ENCODE results near the gene SCNN1A. TPM values are rescaled to one million over a fixed set of nuclear protein-coding genes. Genes with fewer than 3 reads are reported as not detected.

Gene SCNN1A
- total RNA-seq, 5 donors from 2014 or later (not counting 1 experiment from before 2014, with no cell fraction given), result 1.0 to 3.4 (median 2.6) TPM

- no peaks in the 10 kb centered on the region for H3K4me1 ChIP-seq (ENCODE audit: control insufficient read depth in 1 of 2, extremely low read depth in 1 of 2, insufficient read depth in 2 of 2, low read length in 2 of 2)
- peaks cover 2 to 15% (median 6%) of the 10 kb centered on the region in 3 donors for H3K4me1 Mint-ChIP-seq
- no peaks in the 10 kb centered on the region for H3K9me3 ChIP-seq
- no peaks in the 10 kb centered on the region for H3K9me3 Mint-ChIP-seq
- peaks cover 0 to 5% of the 10 kb centered on the region in 2 experiments for H3K27me3 ChIP-seq (replicated peaks in 1 of 2; ENCODE audit: control insufficient read depth in 2 of 2, extremely low read depth in 1 of 2, insufficient read depth in 2 of 2, low read length in 1 of 2)
- DNase-seq (no peak), ATAC-seq (replicated peaks in 1 of 4) (no peak)
- no peak overlapping the region for H3K27ac Mint-ChIP-seq
- H3K27me3 Mint-ChIP-seq, result no peaks in the 10 kb centered on the region
- H3K27ac ChIP-seq (ENCODE audit: low read length), result no peak overlapping the region
- ChIA-PET POLR2A (no interaction called here), CTCF (interaction anchor here (0.8 to 1.3 kb wide), 4 partner anchors 10 to 33 kb away, joined by 3 to 4 read pairs (median 3); no protein-coding TSS in a partner anchor)
- no peaks in the 10 kb centered on the region for H3K36me3 Mint-ChIP-seq
- no peak overlapping the region for H3K4me3 ChIP-seq (ENCODE audit: control insufficient read depth in 1 of 2, extremely low read depth in 1 of 2, low read length in 1 of 2)
- WGBS (ENCODE audit: insufficient coverage), result 85% methylated on average over 7 of the region's 8 CpGs
- H3K36me3 ChIP-seq (ENCODE audit: control insufficient read depth in 2 of 2, extremely low read depth in 1 of 2, insufficient read depth in 1 of 2, low read length in 1 of 2), result no peaks in the 10 kb centered on the region
- H3K4me3 Mint-ChIP-seq, result no peak overlapping the region
These were observed 19.6 kb downstream of the SCNN1A start for GRCh38 chr12:6355491-6356373.

DNA sequence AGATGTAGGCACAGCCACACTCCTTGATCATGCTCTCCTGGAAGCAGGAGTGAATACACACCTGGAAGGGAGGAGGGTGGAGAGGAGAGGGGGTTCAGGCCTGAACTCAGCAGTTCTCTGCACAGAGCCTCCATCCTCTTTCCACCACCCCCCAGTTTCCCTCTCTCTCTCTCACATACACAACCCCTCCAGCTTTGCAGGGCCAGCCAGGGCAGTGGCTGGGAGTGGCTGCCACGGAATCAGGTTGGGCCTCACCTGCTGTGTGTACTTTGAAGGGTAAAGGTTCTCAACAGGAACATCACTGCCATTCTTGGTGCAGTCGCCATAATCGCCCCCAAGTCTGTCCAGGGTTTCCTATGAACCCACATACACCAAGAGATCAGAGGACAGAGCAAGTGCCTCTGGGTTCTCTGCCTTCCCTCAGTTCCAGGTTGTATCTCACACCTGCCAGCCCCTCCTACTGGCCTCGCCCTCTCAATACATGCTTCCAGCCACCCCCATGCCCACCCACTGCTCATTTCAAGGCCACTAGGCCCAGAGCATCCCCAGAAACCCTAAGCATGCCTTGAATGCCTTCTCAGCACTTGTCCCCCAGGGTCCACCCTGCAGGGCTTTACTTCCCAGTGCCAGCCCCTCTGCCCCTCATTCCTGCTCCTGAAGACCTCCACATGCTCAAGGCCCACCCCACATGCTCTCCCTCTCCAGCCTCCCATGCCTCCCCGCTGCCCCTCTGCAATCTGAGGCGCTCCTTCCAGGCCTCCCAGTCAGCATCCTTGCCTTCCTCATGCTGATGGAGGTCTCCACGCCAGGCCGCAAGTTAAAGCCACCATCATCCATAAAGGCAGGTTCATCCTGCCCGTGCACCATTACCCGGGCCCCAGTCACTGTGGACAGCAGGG lies 20.6 kb downstream of the SCNN1A start:
- Histone ChIP-seq H3K36me3 (ENCODE audit: control insufficient read depth in 2 of 2, extremely low read depth in 1 of 2, insufficient read depth in 1 of 2, low read length in 1 of 2) (no peaks in the 10 kb centered on the region), H3K4me1 (ENCODE audit: control insufficient read depth in 1 of 2, extremely low read depth in 1 of 2, insufficient read depth in 2 of 2, low read length in 2 of 2) (no peaks in the 10 kb centered on the region), H3K27me3 (replicated peaks in 1 of 2; ENCODE audit: control insufficient read depth in 2 of 2, extremely low read depth in 1 of 2, insufficient read depth in 2 of 2, low read length in 1 of 2) (peaks cover 0 to 5% of the 10 kb centered on the region in 2 experiments), H3K27ac (ENCODE audit: low read length) (no peak overlapping the region), H3K4me3 (ENCODE audit: control insufficient read depth in 1 of 2, extremely low read depth in 1 of 2, low read length in 1 of 2) (no peak overlapping the region), H3K9me3 (no peaks in the 10 kb centered on the region)
- POLR2A ChIA-PET, result no interaction called here
- peaks cover 0 to 6% (median 2%) of the 10 kb centered on the region in 3 donors for H3K4me1 Mint-ChIP-seq
- ATAC-seq (replicated peaks in 1 of 4) (no peak), DNase-seq (no peak)
- 93% methylated on average over 6 of the region's 10 CpGs for WGBS (ENCODE audit: insufficient coverage)
- H3K4me3 Mint-ChIP-seq, result no peak overlapping the region
- H3K27ac Mint-ChIP-seq, result no peak overlapping the region
- CTCF ChIA-PET, result interaction anchor here in 1 of 2 donors (1.2 kb wide), 1 partner anchor 20 kb away, joined by 3 read pairs; no protein-coding TSS in a partner anchor
- H3K9me3 Mint-ChIP-seq, result no peaks in the 10 kb centered on the region
- H3K27me3 Mint-ChIP-seq, result no peaks in the 10 kb centered on the region
- H3K36me3 Mint-ChIP-seq, result no peaks in the 10 kb centered on the region

GRCh38 chr12:6352193-6353173 lies 22.9 kb downstream of the SCNN1A start:
- Mint-ChIP-seq H3K36me3 (no peaks in the 10 kb centered on the region), H3K4me3 (no peak overlapping the region), H3K27me3 (no peaks in the 10 kb centered on the region), H3K9me3 (no peaks in the 10 kb centered on the region), H3K27ac (peak overlapping the region in 1 of 2 donors; percentile 55), H3K4me1 (peaks cover 4 to 9% (median 4%) of the 10 kb centered on the region in 3 donors)
- ATAC-seq (replicated peaks in 1 of 4), result no peak
- Histone ChIP-seq H3K27ac (ENCODE audit: low read length) (no peak overlapping the region), H3K9me3 (no peaks in the 10 kb centered on the region), H3K36me3 (ENCODE audit: control insufficient read depth in 2 of 2, extremely low read depth in 1 of 2, insufficient read depth in 1 of 2, low read length in 1 of 2) (no peaks in the 10 kb centered on the region), H3K4me3 (ENCODE audit: control insufficient read depth in 1 of 2, extremely low read depth in 1 of 2, low read length in 1 of 2) (no peak overlapping the region), H3K27me3 (replicated peaks in 1 of 2; ENCODE audit: control insufficient read depth in 2 of 2, extremely low read depth in 1 of 2, insufficient read depth in 2 of 2, low read length in 1 of 2) (peaks cover 0 to 8% of the 10 kb centered on the region in 2 experiments), H3K4me1 (ENCODE audit: control insufficient read depth in 1 of 2, extremely low read depth in 1 of 2, insufficient read depth in 2 of 2, low read length in 2 of 2) (peaks cover under 1 to 6% of the 10 kb centered on the region in 2 experiments)
- 79% methylated on average over 4 of the region's 9 CpGs for WGBS (ENCODE audit: insufficient coverage)
- ChIA-PET CTCF (interaction anchor here in 1 of 2 donors (0.6 kb wide), 1 partner anchor 271 kb away, joined by 3 read pairs; no protein-coding TSS in a partner anchor), POLR2A (interaction anchor here in 1 of 2 donors (0.6 kb wide), 1 partner anchor 488 kb away, joined by 3 read pairs; the partner anchor contains the start of gene GNB3)
- DNase-seq, result no peak

DNA sequence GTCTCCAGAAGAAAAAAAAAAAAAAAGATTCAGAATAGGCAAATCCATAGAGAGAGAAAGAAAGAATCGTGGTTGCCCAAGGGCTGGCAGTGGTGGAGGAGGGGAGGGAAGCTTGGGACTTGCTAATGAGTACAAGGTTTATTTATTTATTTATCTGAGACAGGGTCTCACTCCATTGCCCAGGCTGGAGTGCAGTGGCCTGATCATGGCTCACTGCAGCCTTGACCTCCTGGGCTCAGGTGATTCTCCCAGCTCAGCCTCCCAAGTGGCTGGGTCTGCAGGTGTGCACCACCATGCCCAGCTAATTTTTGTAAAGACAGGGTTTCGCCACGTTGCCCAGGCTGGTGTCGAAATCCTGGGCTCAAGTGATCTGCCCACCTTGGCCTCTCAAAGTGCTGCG lies 23.7 kb downstream of the SCNN1A start:
- ATAC-seq (replicated peaks in 1 of 4) (no peak), DNase-seq (no peak)
- Histone ChIP-seq H3K36me3 (ENCODE audit: control insufficient read depth in 2 of 2, extremely low read depth in 1 of 2, insufficient read depth in 1 of 2, low read length in 1 of 2) (no peaks in the 10 kb centered on the region), H3K4me1 (ENCODE audit: control insufficient read depth in 1 of 2, extremely low read depth in 1 of 2, insufficient read depth in 2 of 2, low read length in 2 of 2) (peaks cover 6 to 13% of the 10 kb centered on the region in 2 experiments), H3K4me3 (ENCODE audit: control insufficient read depth in 1 of 2, extremely low read depth in 1 of 2, low read length in 1 of 2) (no peak overlapping the region), H3K27me3 (replicated peaks in 1 of 2; ENCODE audit: control insufficient read depth in 2 of 2, extremely low read depth in 1 of 2, insufficient read depth in 2 of 2, low read length in 1 of 2) (peaks cover 0 to 13% of the 10 kb centered on the region in 2 experiments), H3K27ac (ENCODE audit: low read length) (no peak overlapping the region), H3K9me3 (no peaks in the 10 kb centered on the region)
- peaks cover 12 to 18% (median 13%) of the 10 kb centered on the region in 3 donors for H3K4me1 Mint-ChIP-seq
- H3K27me3 Mint-ChIP-seq, result peaks cover 0 to 2% of the 10 kb centered on the region in 2 donors
- H3K27ac Mint-ChIP-seq, result no peak overlapping the region
- POLR2A ChIA-PET, result interaction anchor here in 1 of 2 donors (0.6 kb wide), 1 partner anchor 489 kb away, joined by 3 read pairs; the partner anchor contains the start of gene GNB3
- CTCF ChIA-PET, result no interaction called here
- no peaks in the 10 kb centered on the region for H3K9me3 Mint-ChIP-seq
- H3K36me3 Mint-ChIP-seq, result no peaks in the 10 kb centered on the region
- 93% methylated on average over 4 of the region's 5 CpGs for WGBS (ENCODE audit: insufficient coverage)
- no peak overlapping the region for H3K4me3 Mint-ChIP-seq

DNA sequence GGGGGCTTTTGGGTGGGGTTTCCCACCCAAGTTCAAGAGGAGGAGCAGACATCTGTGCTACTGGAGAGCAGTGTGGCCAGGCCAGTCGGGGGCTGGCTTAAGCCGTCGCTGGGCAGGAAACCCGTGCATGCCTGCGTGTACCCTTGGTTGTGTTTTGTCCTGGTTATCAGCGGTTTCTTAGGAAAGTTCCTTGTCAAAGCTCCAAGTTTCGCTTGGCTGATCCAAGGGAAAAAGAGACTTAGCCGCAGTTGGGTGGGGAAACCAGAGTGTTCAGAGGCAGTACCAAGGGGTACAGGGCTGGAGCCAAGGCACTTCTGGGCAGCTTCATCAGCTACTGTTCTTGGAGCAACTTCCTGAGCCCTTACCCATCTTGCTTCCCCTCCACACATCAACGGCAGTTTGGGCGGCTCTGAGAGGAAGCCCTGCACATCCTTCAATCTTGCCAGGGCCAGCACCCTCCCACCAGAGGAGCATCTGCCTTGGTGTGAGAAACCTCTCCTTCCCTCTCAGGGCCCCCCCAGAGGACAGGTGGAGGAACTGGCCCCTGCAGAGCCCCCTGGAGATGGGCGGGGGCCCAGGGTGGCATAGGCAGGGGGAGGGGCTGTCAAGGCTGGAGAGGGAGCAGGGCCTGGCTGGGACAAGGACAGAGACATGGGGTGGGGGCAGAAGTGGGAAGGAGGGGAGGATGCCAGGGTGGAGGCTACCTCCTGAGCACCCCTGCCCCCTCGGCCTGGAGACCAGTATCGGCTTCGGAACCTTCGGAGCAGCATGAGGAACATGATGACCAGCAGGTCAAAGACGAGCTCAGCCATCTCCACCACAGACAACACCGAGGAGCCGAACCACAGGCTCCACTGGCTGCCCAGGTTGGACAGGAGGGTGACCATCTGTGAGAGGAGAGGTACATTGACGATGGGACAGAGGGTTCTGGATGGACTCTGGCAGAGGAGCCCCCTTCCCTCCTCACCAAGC lies 27.7 kb downstream of the SCNN1A start:
- Histone ChIP-seq H3K36me3 (ENCODE audit: control insufficient read depth in 2 of 2, extremely low read depth in 1 of 2, insufficient read depth in 1 of 2, low read length in 1 of 2) (no peaks in the 10 kb centered on the region), H3K27me3 (replicated peaks in 1 of 2; ENCODE audit: control insufficient read depth in 2 of 2, extremely low read depth in 1 of 2, insufficient read depth in 2 of 2, low read length in 1 of 2) (peaks cover 0 to 8% of the 10 kb centered on the region in 2 experiments), H3K4me3 (ENCODE audit: control insufficient read depth in 1 of 2, extremely low read depth in 1 of 2, low read length in 1 of 2) (no peak overlapping the region), H3K9me3 (no peaks in the 10 kb centered on the region), H3K27ac (ENCODE audit: low read length) (no peak overlapping the region), H3K4me1 (ENCODE audit: control insufficient read depth in 1 of 2, extremely low read depth in 1 of 2, insufficient read depth in 2 of 2, low read length in 2 of 2) (peaks cover 16 to 43% of the 10 kb centered on the region in 2 experiments)
- Mint-ChIP-seq H3K9me3 (no peaks in the 10 kb centered on the region), H3K4me3 (peak overlapping the region in 1 of 3 donors; percentile 7), H3K27ac (peak overlapping the region in 1 of 2 donors; percentile 28), H3K36me3 (no peaks in the 10 kb centered on the region), H3K4me1 (peaks cover 40 to 47% (median 41%) of the 10 kb centered on the region in 3 donors), H3K27me3 (peaks cover 0 to 2% of the 10 kb centered on the region in 2 donors)
- WGBS (ENCODE audit: insufficient coverage), result 66% methylated on average over 8 of the region's 19 CpGs
- peak in 3 of 35 experiments; percentile 15 to 29 (median 23) for DNase-seq
- peak; percentile 48 to 78 (median 60) for ATAC-seq (replicated peaks in 1 of 4)
- ChIA-PET POLR2A (interaction anchor here in 1 of 2 donors (0.7 kb wide), 1 partner anchor 13 kb away, joined by 5 read pairs; no protein-coding TSS in a partner anchor), CTCF (no interaction called here)
